ENCODE data around the gene MIER1. TPM values are rescaled to one million over a fixed set of nuclear protein-coding genes. Genes with fewer than 3 reads are reported as not detected.

The MIER1 gene
- total and polyA plus RNA-seq, 8 donors = 5.2 to 17.5 (median 9.3) TPM

GRCh38 chr1:66916320-66916719, 8.5 kb upstream of the MIER1 start:
- DNase-seq (no peak), ATAC-seq (no peak), FAIRE-seq (no peak)
- 44 to 48% methylated on average over 2 of the region's 2 CpGs for WGBS, 2 donors
- Histone ChIP-seq H3K9me3 (no peaks in the 10 kb centered on the region), H3K4me1 (no peaks in the 10 kb centered on the region), H3K36me3 (no peaks in the 10 kb centered on the region), H3K4me3 (no peak overlapping the region), H3K27me3 (no peaks in the 10 kb centered on the region), H3K27ac (no peak overlapping the region)
- TF ChIP-seq CTCF (IDR thresholded peaks at IDR 0.05) = no peak
- intact Hi-C loops (cut with DNase I) = no loop called here

- no peak overlapping the region for H3K4me3 ChIP-seq
- FAIRE-seq = no peak
- intact Hi-C loops (cut with DNase I) = no loop called here
- 92 to 100% methylated on average over 1 of the region's 1 CpG for WGBS, 2 donors
- no peaks in the 10 kb centered on the region for H3K27me3 ChIP-seq
- no peak for DNase-seq
- no peaks in the 10 kb centered on the region for H3K4me1 ChIP-seq
- H3K27ac ChIP-seq = no peak overlapping the region
- H3K36me3 ChIP-seq = no peaks in the 10 kb centered on the region
- no peak for TF ChIP-seq CTCF (IDR thresholded peaks at IDR 0.05)
- ATAC-seq = no peak
- H3K9me3 ChIP-seq = no peaks in the 10 kb centered on the region
Observed at GRCh38 chr1:66917476-66917875, 7.3 kb upstream of the MIER1 start.

- FAIRE-seq = peak; percentile 9
- DNase-seq = no peak
- H3K27me3 ChIP-seq = no peaks in the 10 kb centered on the region
- H3K36me3 ChIP-seq = no peaks in the 10 kb centered on the region
- intact Hi-C loops (cut with DNase I) = no loop called here
- ATAC-seq = no peak
- WGBS, 2 donors = 90 to 100% methylated on average over 1 of the region's 1 CpG
- H3K4me1 ChIP-seq = peaks cover 0 to 8% (median 0%) of the 10 kb centered on the region in 3 donors
- H3K9me3 ChIP-seq = no peaks in the 10 kb centered on the region
- TF ChIP-seq CTCF (IDR thresholded peaks at IDR 0.05) = no peak
- no peak overlapping the region for H3K27ac ChIP-seq
- H3K4me3 ChIP-seq = no peak overlapping the region
Observed at GRCh38 chr1:66919063-66919462, 5.7 kb upstream of the MIER1 start.

- Histone ChIP-seq H3K27ac (no peak overlapping the region), H3K9me3 (no peaks in the 10 kb centered on the region), H3K4me1 (peaks cover 0 to 8% (median 0%) of the 10 kb centered on the region in 3 donors), H3K27me3 (no peaks in the 10 kb centered on the region), H3K36me3 (no peaks in the 10 kb centered on the region), H3K4me3 (no peak overlapping the region)
- FAIRE-seq (no peak), DNase-seq (no peak), ATAC-seq (no peak)
- no peak for TF ChIP-seq CTCF (IDR thresholded peaks at IDR 0.05)
- WGBS, 2 donors = 85 to 86% methylated on average over 3 of the region's 3 CpGs
- intact Hi-C loops (cut with DNase I) = no loop called here
Observed at GRCh38 chr1:66919828-66920227, 5.0 kb upstream of the MIER1 start.

- Histone ChIP-seq H3K4me1 (peaks cover 0 to 8% (median 0%) of the 10 kb centered on the region in 3 donors), H3K9me3 (no peaks in the 10 kb centered on the region), H3K36me3 (no peaks in the 10 kb centered on the region), H3K27ac (no peak overlapping the region), H3K27me3 (no peaks in the 10 kb centered on the region), H3K4me3 (no peak overlapping the region)
- intact Hi-C loops (cut with DNase I) = no loop called here
- DNase-seq (no peak), ATAC-seq (no peak), FAIRE-seq (no peak)
- no peak for TF ChIP-seq CTCF (IDR thresholded peaks at IDR 0.05)
- WGBS, 2 donors = 94 to 99% methylated on average over 2 of the region's 2 CpGs
Observed at GRCh38 chr1:66920543-66920942, 4.2 kb upstream of the MIER1 start.
